Body of pancreas (tissue), 4 donors: Measurements from ENCODE around the gene UBASH3A. TPM values are rescaled to one million over a fixed set of nuclear protein-coding genes. Genes with fewer than 3 reads are reported as not detected.

Source experiments
- ATAC-seq: fragments of 150-250 bp; one replicate; pipeline ENCODE4 v1.9.1; 2016
- DNase-seq, 4 donors: peaks; one replicate each; pipeline ENCODE4 v3.0.0-alpha.2; 2019
- H3K27ac ChIP-seq, 4 donors: fragments of 200-600 bp; sonication (generic); 1 replicate in 3 of 4; 2 replicates in 1 of 4; pipeline versions ENCODE4 v1.5.1 to v1.6.1; 2016 to 2019; ENCODE audit warnings: mild to moderate bottlenecking in 1 of 4, mixed read lengths in 1 of 4, moderate library complexity in 1 of 4
- H3K27me3 ChIP-seq, 2 donors: fragments of 200-600 bp; sonication (generic); one replicate each; pipeline ENCODE4 v1.6.0; 2016; ENCODE audit warnings: mild to moderate bottlenecking in 1 of 2
- H3K36me3 ChIP-seq, 2 donors: fragments of 200-600 bp; sonication (generic); replicated peaks in 1 of 2; 2 replicates each; pipeline ENCODE4 v1.5.1; 2016; ENCODE audit warnings: low read depth in 2 of 2; ENCODE audit not compliant: insufficient read depth in 1 of 2
- H3K4me1 ChIP-seq: fragments of 200-600 bp; sonication (generic); one replicate; pipeline ENCODE4 v1.6.0; 2016
- H3K4me3 ChIP-seq, 2 donors: fragments of 200-600 bp; sonication (generic); 1 replicate in 1 of 2; 2 replicates in 1 of 2; pipeline ENCODE4 v1.5.1; 2016 to 2019
- H3K9me3 ChIP-seq, 3 donors: fragments of 200-600 bp; sonication (generic); 1 replicate in 2 of 3; 2 replicates in 1 of 3; pipeline ENCODE4 v1.5.1; 2016
- POLR2A ChIP-seq, 3 donors: fragments of 450-650 bp; IDR thresholded peaks; one replicate each; pipeline ENCODE4 v1.6.1; 2016; ENCODE audit warnings: antibody characterized with exemption in 3 of 3, mild to moderate bottlenecking in 2 of 3
- WGBS, 2 donors: methylation state at CpG; one replicate each; pipeline ENCODE4 v1.1.5; 2017; 5-methylcytosine and 5-hydroxymethylcytosine counted together
- intact Hi-C: fragments of 100-400 bp; cut with DNase I; formaldehyde crosslinking; loops from one replicate; pipeline ENCODE4 v1.15.1; 2023
- total RNA-seq, 2 donors: library from RNA; depleted of rRNA; stranded (reverse); fragments of >200 nt; gene quantifications; one replicate each; pipeline ENCODE4 v1.1.0, GENCODE V29; 2016
- TF ChIP-seq, protein P1 (sequence below), 7 experiments: fragments of 450-650 bp in 4 of 7; fragments of 200-600 bp in 3 of 7; sonication (generic) in 3 of 7; IDR thresholded peaks; one replicate each; pipeline ENCODE4 v1.5.1; 2016 to 2019; ENCODE audit warnings: antibody characterized with exemption in 7 of 7

The UBASH3A gene
- total RNA-seq, 2 donors from 2014 or later, result 0.26 TPM; not detected in 1

DNA sequence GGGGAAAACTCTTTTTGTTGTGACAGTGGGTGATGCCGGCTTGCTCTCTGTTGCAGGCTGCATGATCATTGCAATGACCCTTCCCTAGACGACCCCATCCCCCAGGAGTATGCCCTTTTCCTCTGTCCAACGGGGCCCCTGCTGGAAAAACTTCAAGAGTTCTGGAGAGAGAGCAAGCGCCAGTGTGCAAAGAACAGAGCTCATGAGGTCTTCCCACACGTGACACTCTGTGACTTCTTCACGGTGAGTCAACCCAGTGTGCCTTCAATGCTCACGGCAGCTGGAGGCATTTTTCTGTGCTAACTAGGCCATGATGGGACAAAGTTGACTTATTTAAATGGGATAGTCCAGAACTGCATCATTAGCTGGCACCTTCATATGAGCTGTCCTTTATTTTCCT, 5.7 kb downstream of the UBASH3A start:
- no peak overlapping the region for H3K4me3 ChIP-seq
- H3K36me3 ChIP-seq, result no peaks in the 10 kb centered on the region
- no peaks in the 10 kb centered on the region for H3K4me1 ChIP-seq
- TF ChIP-seq POLR2A (IDR thresholded peaks at IDR 0.05), result no peak
- TF ChIP-seq, protein P1, sequence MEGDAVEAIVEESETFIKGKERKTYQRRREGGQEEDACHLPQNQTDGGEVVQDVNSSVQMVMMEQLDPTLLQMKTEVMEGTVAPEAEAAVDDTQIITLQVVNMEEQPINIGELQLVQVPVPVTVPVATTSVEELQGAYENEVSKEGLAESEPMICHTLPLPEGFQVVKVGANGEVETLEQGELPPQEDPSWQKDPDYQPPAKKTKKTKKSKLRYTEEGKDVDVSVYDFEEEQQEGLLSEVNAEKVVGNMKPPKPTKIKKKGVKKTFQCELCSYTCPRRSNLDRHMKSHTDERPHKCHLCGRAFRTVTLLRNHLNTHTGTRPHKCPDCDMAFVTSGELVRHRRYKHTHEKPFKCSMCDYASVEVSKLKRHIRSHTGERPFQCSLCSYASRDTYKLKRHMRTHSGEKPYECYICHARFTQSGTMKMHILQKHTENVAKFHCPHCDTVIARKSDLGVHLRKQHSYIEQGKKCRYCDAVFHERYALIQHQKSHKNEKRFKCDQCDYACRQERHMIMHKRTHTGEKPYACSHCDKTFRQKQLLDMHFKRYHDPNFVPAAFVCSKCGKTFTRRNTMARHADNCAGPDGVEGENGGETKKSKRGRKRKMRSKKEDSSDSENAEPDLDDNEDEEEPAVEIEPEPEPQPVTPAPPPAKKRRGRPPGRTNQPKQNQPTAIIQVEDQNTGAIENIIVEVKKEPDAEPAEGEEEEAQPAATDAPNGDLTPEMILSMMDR (IDR thresholded peaks at IDR 0.05), result no peak
- intact Hi-C loops, result no loop called here
- DNase-seq (no peak), ATAC-seq (no peak)
- H3K9me3 ChIP-seq, result no peaks in the 10 kb centered on the region
- no peaks in the 10 kb centered on the region for H3K27me3 ChIP-seq
- WGBS, 2 donors, result 71 to 87% methylated on average over 6 to 7 of the region's 7 CpGs
- no peak overlapping the region for H3K27ac ChIP-seq

DNA sequence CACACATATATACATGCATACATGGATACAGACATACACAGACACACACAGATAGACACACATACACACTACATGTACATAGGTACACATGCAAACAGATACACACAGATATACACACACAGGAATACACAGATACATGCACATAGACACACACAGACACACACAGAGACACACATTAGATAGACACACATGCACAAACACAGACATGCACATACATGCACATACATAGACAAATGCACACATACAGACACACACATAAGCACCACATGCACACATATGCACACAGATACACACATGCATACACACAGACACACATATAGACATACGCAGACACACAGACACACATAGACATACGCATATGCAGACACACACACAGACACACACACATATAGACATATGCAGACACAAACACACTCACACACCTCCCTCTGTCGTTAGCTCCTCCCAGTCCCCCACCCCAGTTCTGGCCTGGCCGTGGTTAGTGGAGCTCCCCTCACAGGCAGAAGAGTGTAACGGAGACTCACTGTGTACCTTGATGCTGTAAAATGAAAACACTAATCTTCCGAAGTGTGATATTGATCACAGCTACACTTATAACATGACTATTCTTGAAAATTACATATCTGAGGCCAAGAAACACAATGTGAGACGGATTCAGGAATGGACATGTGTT, 7.6 kb downstream of the UBASH3A start:
- ATAC-seq, result peak; percentile 36
- no peak for DNase-seq
- Histone ChIP-seq H3K9me3 (no peaks in the 10 kb centered on the region), H3K27ac (no peak overlapping the region), H3K4me1 (no peaks in the 10 kb centered on the region), H3K27me3 (no peaks in the 10 kb centered on the region), H3K4me3 (no peak overlapping the region), H3K36me3 (no peaks in the 10 kb centered on the region)
- intact Hi-C loops, result no loop called here
- 56 to 60% methylated on average over 7 of the region's 7 CpGs for WGBS, 2 donors
- TF ChIP-seq POLR2A (IDR thresholded peaks at IDR 0.05), result no peak
- TF ChIP-seq, protein P1 (IDR thresholded peaks at IDR 0.05), result no peak

DNA sequence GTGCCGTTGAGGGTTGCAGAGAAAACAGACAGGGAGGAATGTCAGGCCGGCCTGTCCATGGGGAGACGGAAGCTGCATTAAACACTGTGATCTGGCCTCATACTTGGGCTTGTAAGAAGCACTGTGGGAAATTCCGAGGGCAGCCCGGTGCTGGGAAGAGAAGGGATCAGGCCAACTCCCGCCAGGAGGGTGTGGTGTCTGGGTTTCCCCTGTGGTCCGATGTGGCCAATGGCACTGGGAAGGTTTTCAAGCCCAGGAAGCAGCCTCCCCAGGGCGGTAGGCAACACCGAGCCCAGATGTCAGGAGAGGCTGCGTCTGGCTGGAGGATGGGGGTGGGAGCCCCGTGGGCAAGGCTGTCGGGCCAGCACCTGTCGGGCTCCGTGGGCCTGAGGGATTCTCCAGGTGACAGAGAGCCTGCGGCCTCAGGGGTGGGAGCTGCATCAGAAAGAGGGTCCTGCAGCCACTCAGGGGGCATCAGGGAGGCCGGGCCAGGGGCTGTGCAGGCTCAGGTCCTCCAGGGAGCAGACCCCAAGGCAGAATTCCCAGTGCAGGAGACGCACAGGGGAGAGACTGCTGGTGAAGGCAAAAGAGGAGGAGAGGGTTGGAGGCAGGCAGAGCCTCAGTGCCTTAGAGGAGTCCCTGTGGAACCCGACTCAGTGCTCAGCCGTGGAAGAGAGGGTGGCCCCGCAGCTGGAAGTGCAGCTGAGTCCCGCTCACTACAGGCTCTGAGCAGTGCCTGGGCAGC, 8.4 kb downstream of the UBASH3A start:
- no peaks in the 10 kb centered on the region for H3K4me1 ChIP-seq
- peak overlapping the region in 1 of 4 donors; percentile 15 for H3K27ac ChIP-seq
- no peak for DNase-seq
- no peak overlapping the region for H3K4me3 ChIP-seq
- intact Hi-C loops, result no loop called here
- TF ChIP-seq, protein P1 (IDR thresholded peaks at IDR 0.05), result no peak
- TF ChIP-seq POLR2A (IDR thresholded peaks at IDR 0.05), result no peak
- H3K36me3 ChIP-seq, result no peaks in the 10 kb centered on the region
- H3K9me3 ChIP-seq, result no peaks in the 10 kb centered on the region
- ATAC-seq, result peak; percentile 40
- 62 to 69% methylated on average over 12 to 20 of the region's 21 CpGs for WGBS, 2 donors
- H3K27me3 ChIP-seq, result no peaks in the 10 kb centered on the region

DNA sequence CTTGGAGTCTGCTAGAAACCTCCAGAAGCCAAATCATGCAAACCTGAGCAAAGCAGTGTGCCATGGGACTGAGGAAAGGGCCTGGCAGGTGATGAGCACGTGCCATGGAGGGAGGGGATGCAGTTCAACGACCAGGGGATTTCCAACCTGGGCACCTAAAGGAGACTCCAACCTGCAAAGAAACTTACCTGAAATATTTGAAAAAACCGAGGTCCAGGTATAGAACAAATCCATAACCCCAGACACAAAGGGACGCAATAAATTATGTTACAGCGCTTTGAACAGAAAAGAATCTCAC, 8.9 kb downstream of the UBASH3A start:
- intact Hi-C loops, result no loop called here
- Histone ChIP-seq H3K27ac (no peak overlapping the region), H3K36me3 (no peaks in the 10 kb centered on the region), H3K27me3 (no peaks in the 10 kb centered on the region), H3K4me3 (no peak overlapping the region), H3K9me3 (no peaks in the 10 kb centered on the region), H3K4me1 (no peaks in the 10 kb centered on the region)
- TF ChIP-seq, protein P1 (IDR thresholded peaks at IDR 0.05), result no peak
- no peak for TF ChIP-seq POLR2A (IDR thresholded peaks at IDR 0.05)
- no peak for ATAC-seq
- WGBS, 2 donors, result 64 to 70% methylated on average over 5 of the region's 5 CpGs
- no peak for DNase-seq

DNA sequence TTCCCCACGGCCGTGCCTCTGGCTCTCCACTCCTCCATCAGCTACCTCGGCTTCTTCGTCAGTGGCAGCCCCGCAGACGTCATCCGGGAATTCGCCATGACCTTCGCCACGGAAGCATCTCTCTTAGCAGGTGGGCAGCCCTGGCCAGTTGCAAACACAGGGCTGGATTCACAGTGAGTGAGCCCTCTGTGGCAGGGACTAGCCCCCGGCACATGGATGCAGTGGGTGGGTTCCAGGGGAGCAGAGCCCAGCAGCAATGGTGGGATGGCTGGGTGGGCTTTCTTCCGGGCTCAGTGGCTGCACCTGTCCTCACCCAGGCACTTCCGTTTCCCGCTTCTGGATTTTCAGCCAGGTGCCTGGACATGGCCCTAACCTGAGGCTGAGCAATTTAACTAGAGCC, 9.4 kb downstream of the UBASH3A start:
- Histone ChIP-seq H3K27me3 (no peaks in the 10 kb centered on the region), H3K4me3 (no peak overlapping the region), H3K4me1 (no peaks in the 10 kb centered on the region), H3K27ac (no peak overlapping the region), H3K9me3 (no peaks in the 10 kb centered on the region), H3K36me3 (no peaks in the 10 kb centered on the region)
- DNase-seq, result no peak
- no peak for ATAC-seq
- TF ChIP-seq, protein P1 (IDR thresholded peaks at IDR 0.05), result no peak
- TF ChIP-seq POLR2A (IDR thresholded peaks at IDR 0.05), result no peak
- 67 to 74% methylated on average over 14 of the region's 14 CpGs for WGBS, 2 donors
- intact Hi-C loops, result no loop called here
